GM18502 (cell line): ENCODE results near the gene STK36.
A peak's percentile ranks its signal among the peaks of the same experiment; 100 is the strongest.

Source experiments
- ATAC-seq: cut with Tn5 transposase; IDR thresholded peaks from one replicate; pipeline ENCODE4 v1.9.1; 2021; ENCODE audit warnings: mild to moderate bottlenecking; ENCODE audit not compliant: unreplicated experiment, poor library complexity

The STK36 gene

GRCh38 chr2:218659258-218659987 is 12.5 kb upstream of the STK36 start, which contains the start of the genes BCS1L and ZNF142:
Gene BCS1L (plus strand): TSS chr2:218659683. CDS start chr2:218660988, 1,305 bp downstream.
Gene ZNF142 (minus strand): TSS chr2:218659623. CDS start chr2:218656429, 3,194 bp downstream.
- ATAC-seq: peak; percentile 93

DNA sequence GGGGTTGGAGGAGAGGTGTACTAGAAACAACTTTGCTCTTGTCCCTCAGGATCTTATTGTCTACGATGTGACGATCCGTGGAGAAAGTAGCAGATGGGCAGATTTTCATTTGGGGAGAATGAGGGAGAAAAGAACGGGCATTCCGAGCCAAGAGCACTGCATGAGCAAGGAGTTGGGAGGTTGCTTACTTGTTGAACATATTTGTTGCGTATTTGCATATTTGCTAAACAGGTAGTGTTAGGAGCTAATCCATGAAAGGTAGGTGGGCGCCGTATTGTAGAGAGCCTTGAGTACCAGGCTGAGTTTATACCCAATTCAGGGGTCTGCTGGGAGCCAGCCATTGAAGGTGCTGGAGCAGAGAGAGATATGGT is 11.9 kb upstream of the STK36 start:
- ATAC-seq: no peak

DNA sequence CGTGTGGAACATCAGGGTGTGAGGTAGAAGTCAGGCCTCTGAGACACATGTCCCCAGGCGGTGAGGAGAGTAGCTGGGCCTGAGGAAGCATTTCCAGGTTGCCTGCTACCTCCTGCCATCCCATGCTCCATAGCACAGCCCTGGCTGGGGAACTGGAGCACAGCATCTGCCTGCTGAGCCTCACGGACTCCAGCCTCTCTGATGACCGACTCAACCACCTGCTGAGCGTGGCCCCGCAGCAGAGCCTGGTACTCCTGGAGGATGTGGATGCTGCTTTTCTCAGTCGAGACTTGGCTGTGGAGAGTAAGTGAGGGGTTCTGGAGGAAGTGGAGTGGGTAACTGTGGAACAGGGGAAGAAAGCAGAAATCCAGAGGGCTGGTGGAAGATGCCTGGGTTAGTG is 9.5 kb upstream of the STK36 start:
- ATAC-seq: no peak

GRCh38 chr2:218662827-218663226 is 9.1 kb upstream of the STK36 start:
- ATAC-seq: no peak

GRCh38 chr2:218663901-218664300 is 8.0 kb upstream of the STK36 start:
- ATAC-seq: no peak

DNA sequence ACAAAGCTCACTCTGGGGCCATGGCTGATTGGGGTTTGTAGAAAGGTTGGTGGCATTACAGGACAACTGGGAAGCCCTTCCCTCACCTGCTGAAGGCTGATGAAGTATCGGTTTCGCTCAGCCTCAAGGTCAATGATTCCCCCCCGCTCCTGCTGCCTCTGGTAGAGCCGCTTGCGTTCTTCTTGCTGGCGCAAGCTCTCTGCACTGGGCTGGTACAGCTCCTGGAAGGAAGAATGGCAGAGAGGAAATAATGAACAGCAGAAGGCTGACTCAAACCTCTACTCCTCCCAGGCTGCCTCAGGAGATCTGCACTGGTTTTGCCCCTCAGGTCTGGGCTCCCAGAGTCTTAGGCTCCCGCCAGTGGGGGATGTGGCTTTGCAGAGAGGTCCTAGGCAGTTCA is 7.2 kb upstream of the STK36 start:
- ATAC-seq: no peak

GRCh38 chr2:218671097-218671653 is 711 bp upstream of the STK36 start:
- ATAC-seq: no peak

GRCh38 chr2:218679119-218679518 is 7.2 kb downstream of the STK36 start:
- no peak for ATAC-seq

GRCh38 chr2:218680061-218680460 is 8.2 kb downstream of the STK36 start:
- ATAC-seq: no peak

DNA sequence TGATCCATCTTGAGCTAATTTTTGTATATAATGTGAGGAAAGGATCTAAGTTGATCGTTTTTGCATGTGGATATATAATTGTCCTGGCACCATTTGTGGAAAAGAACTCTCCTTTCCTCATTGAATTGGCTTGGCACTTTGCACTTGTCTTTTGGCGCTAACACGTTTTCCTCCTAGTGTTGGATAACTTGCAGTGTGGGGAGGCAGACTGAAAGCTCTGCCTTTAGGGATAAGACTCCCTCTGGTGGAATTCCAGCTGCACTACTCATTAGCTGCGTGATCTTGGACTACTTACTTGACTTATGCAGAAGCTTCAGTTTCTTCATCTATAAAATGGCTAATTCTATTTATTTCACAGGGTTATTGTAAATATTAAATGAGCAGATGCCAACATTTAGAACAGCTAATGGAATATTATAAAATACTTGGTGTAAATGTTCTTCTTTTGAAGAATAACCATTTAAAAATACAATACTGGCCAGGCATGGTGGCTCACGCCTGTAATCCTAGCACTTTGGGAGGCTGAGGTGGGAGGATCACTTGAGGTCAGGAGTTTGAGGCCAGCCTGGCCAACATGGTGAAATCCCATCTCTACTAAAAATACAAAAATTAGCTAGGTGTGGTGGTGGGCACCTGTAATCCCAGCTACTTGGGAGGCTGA is 15.6 kb downstream of the STK36 start:
- peak; percentile 56 for ATAC-seq

- ATAC-seq: no peak
Measured at GRCh38 chr2:218691234-218691633, 19.3 kb downstream of the STK36 start.

- ATAC-seq: no peak
Measured at GRCh38 chr2:218694405-218695145, 22.7 kb downstream of the STK36 start.

DNA sequence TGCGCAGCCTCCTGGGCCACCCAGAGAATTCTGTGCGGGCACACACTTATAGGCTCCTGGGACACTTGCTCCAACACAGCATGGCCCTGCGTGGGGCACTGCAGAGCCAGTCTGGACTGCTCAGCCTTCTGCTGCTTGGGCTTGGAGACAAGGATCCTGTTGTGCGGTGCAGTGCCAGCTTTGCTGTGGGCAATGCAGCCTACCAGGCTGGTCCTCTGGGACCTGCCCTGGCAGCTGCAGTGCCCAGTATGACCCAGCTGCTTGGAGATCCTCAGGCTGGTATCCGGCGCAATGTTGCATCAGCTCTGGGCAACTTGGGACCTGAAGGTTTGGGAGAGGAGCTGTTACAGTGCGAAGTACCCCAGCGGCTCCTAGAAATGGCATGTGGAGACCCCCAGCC is 27.0 kb downstream of the STK36 start:
- ATAC-seq: no peak

GRCh38 chr2:218701806-218702205 is 29.9 kb downstream of the STK36 start:
- ATAC-seq: no peak

GRCh38 chr2:218703341-218703740 is 31.5 kb downstream of the STK36 start:
- ATAC-seq: no peak

DNA sequence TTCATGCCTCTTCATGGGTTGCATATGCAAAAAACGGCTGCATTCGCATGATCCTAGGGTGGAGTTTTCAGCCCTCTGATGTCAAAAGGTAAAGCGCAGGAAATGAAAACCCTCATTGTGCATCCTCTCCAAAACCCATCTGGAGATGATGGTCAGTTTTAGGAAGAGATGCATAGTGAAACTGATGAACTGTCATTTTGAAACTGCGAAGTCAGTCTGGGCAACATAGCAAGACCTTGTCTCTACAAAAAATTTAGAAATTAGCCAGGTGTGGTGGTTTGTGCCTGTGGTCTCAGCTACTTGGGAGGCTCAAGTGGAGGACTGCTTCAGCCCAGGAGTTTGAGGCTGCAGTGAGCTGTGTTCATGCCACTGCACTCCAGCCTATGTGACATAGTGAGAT is 36.2 kb downstream of the STK36 start:
- ATAC-seq: peak; percentile 39

GRCh38 chr2:218709908-218710307 is 38.0 kb downstream of the STK36 start:
- ATAC-seq: no peak

- no peak for ATAC-seq
Measured at GRCh38 chr2:218710334-218710686, 38.4 kb downstream of the STK36 start.

DNA sequence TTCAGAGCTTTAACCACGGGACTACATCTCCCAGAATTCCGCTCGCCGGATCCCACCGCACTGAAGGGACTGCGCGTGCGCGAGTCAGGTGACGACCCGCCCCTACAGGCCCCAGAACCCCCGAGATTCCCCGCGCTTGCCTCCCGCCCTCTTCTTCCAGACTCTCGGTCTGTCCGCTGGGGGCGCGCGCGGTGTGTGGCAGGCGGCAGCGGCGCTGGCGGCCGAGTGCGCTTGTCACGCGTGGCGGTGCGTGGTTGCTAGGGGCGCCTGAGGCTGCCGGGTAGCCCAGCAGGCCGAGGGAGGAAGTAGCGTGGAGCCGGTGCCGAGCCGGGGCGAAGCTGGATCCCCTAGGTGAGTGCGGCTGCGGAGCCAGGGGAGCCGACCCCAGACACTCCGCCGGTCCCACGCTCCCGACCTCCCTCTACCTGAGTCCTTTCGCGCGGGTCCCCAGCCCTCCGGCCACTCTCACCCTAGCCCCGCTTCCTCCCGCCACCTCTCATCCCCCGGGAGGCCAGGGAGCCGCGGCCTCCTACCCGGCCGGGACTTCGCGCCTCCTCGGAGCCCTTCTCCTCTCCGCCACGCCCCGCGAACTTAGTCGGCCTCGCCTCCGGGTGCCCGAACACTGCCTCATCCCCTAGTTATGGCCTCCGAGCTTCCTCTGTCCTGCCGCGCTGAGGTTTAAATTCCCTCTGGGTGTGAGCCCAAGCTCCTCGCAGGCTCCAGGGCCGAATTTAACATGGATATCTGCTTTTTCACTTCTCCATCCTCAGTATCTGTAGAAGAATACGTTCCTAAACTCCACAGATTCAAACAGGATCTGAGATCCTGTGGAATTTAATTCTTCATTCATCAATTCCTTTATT is 39.0 kb downstream of the STK36 start, which contains the start of gene TTLL4:
TTLL4 (plus strand) TSS at position 149 of the 863 bp plus-strand sequence. CDS start 26,842 bp downstream, outside the sequence.
- peak; percentile 89 for ATAC-seq

DNA sequence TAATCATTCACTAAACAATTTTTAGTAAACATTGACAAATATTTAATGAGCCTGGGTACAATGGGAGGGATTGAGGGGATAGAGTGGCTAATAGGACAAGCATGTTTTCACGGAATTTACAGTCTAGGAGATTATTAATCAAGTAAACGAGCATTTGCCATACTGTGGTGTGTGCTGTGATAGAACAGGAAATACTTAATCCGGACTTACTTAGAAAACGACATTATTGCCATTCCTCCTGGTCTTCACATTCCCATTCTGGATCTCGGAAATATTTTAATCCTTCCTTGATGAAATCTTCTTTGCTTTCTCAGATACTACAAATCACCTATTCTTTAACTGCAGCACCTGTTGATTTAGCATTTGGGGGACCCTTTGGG is 39.7 kb downstream of the STK36 start:
- ATAC-seq: no peak
